GM23338 (cell line): Measurements from ENCODE around the gene FBL. TPM values are rescaled to one million over a fixed set of nuclear protein-coding genes. Genes with fewer than 3 reads are reported as not detected.

Experiments
- ATAC-seq: fragments of 200-7000 bp; cut with Tn5 transposase; 3 replicates; pipeline ENCODE4 v1.9.1; 2020
- DNase-seq: peaks from one replicate; pipeline ENCODE4 v3.0.0-alpha.2; 2015; ENCODE audit warnings: low spot score
- H2AFZ ChIP-seq: fragments of 200-600 bp; sonication (generic); 2 replicates; pipeline ENCODE4 v1.8.0; 2016; ENCODE audit warnings: antibody characterized with exemption, mild to moderate bottlenecking, moderate library complexity
- H3F3A ChIP-seq: fragments of 200-600 bp; sonication (generic); replicated peaks from 2 replicates; pipeline ENCODE4 v1.8.0; 2017; ENCODE audit warnings: antibody characterized with exemption, mixed run types, low read depth
- H3K27ac ChIP-seq: fragments of 200-600 bp; sonication (generic); 2 replicates; pipeline ENCODE4 v1.6.1; 2016; ENCODE audit warnings: low read depth
- H3K27me3 ChIP-seq: fragments of 200-600 bp; sonication (generic); 2 replicates; pipeline ENCODE4 v1.8.0; 2016; ENCODE audit warnings: mild to moderate bottlenecking, mixed run types, moderate library complexity; ENCODE audit not compliant: insufficient read depth
- H3K36me3 ChIP-seq: fragments of 200-600 bp; sonication (generic); 2 replicates; pipeline ENCODE4 v1.8.0; 2016; ENCODE audit warnings: mild to moderate bottlenecking; ENCODE audit not compliant: insufficient read depth
- H3K4me1 ChIP-seq: fragments of 200-600 bp; sonication (generic); 2 replicates; pipeline ENCODE4 v1.8.0; 2016; ENCODE audit warnings: mild to moderate bottlenecking, moderate library complexity; ENCODE audit not compliant: insufficient read depth
- H3K4me2 ChIP-seq: fragments of 200-600 bp; sonication (generic); 2 replicates; pipeline ENCODE4 v1.7.1; 2017; ENCODE audit warnings: mixed run types
- H3K4me3 ChIP-seq: fragments of 200-600 bp; sonication (generic); 2 replicates; pipeline ENCODE4 v1.6.1; 2016; ENCODE audit warnings: mixed run types
- H3K79me2 ChIP-seq: fragments of 200-600 bp; sonication (generic); replicated peaks from 2 replicates; pipeline ENCODE4 v1.8.0; 2017; ENCODE audit warnings: mild to moderate bottlenecking; ENCODE audit not compliant: insufficient read depth
- H3K9me2 ChIP-seq: fragments of 200-600 bp; sonication (generic); 2 replicates; pipeline ENCODE4 v1.8.0; 2017; ENCODE audit not compliant: insufficient read depth
- H4K20me1 ChIP-seq: fragments of 200-600 bp; sonication (generic); replicated peaks from 2 replicates; pipeline ENCODE4 v1.8.0; 2017; ENCODE audit warnings: mild to moderate bottlenecking; ENCODE audit not compliant: insufficient read depth
- H3K27ac Mint-ChIP-seq: 2 replicates; pipeline ENCODE4 v1.8.0; 2020; ENCODE audit warnings: inconsistent platforms, mild to moderate bottlenecking, moderate library complexity, mixed read lengths
- H3K27me3 Mint-ChIP-seq: 3 replicates; pipeline ENCODE4 v1.8.0; 2022; ENCODE audit warnings: low read depth, mild to moderate bottlenecking, moderate library complexity, mixed read lengths, inconsistent platforms; ENCODE audit not compliant: insufficient read depth, poor library complexity
- H3K36me3 Mint-ChIP-seq: 3 replicates; pipeline ENCODE4 v1.8.0; 2021; ENCODE audit warnings: low read depth, mild to moderate bottlenecking, inconsistent platforms, moderate library complexity, mixed read lengths
- H3K4me1 Mint-ChIP-seq: 3 replicates; pipeline ENCODE4 v1.8.0; 2020; ENCODE audit warnings: mild to moderate bottlenecking, inconsistent platforms, mixed read lengths
- H3K4me3 Mint-ChIP-seq: 3 replicates; pipeline ENCODE4 v1.8.0; 2021; ENCODE audit warnings: moderate library complexity, mild to moderate bottlenecking, inconsistent platforms, mixed read lengths
- H3K9me3 Mint-ChIP-seq: 3 replicates; pipeline ENCODE4 v1.8.0; 2020; ENCODE audit warnings: moderate library complexity, mild to moderate bottlenecking, inconsistent platforms, mixed read lengths
- NANOG ChIP-seq: IDR thresholded peaks from 2 replicates; pipeline ENCODE4 v1.6.1; 2016; ENCODE audit warnings: antibody characterized with exemption, borderline replicate concordance
- STAT1 ChIP-seq: IDR thresholded peaks from one replicate; pipeline ENCODE4 v1.6.1; 2016; ENCODE audit warnings: antibody characterized with exemption; ENCODE audit not compliant: unreplicated experiment
- ZNF331 ChIP-seq: fragments of 250-450 bp; sonication (Bioruptor Pico); IDR thresholded peaks from 2 replicates; pipeline ENCODE4 v1.5.0; 2020; ENCODE audit warnings: low read depth, mild to moderate bottlenecking, moderate library complexity
- polyA plus RNA-seq: library from polyadenylated mRNA; unstranded; fragments of >200 nt; fragmentation: Nextera tagmentation; extraction: Ambion mirVana; gene quantifications from 2 replicates; pipeline ENCODE4 v1.2.1, GENCODE V29; 2016
- total RNA-seq: library from RNA; depleted of rRNA; stranded (reverse); fragments of >200 nt; shearing (Covaris generic); gene quantifications from 2 replicates; pipeline ENCODE4 v1.2.3, GENCODE V29; 2014
- TF ChIP-seq, protein P1 (sequence below): fragments of 250-450 bp; sonication (Bioruptor Pico); IDR thresholded peaks from 2 replicates; pipeline ENCODE4 v1.5.0; 2020; ENCODE audit warnings: mild to moderate bottlenecking, moderate library complexity
- TF ChIP-seq, protein P2 (sequence below), 2 experiments: fragments of 200-600 bp in 1 of 2; sonication (generic) in 1 of 2; conservative IDR thresholded peaks; 2 replicates each; pipeline versions ENCODE4 v1.5.1 to v1.6.1; 2016 to 2017; ENCODE audit warnings: antibody characterized with exemption in 2 of 2, low read depth in 2 of 2, mild to moderate bottlenecking in 2 of 2, moderate library complexity in 1 of 2

Gene FBL
- total and polyA plus RNA-seq, 2 experiments from 2014 or later: 403 to 553 TPM

DNA sequence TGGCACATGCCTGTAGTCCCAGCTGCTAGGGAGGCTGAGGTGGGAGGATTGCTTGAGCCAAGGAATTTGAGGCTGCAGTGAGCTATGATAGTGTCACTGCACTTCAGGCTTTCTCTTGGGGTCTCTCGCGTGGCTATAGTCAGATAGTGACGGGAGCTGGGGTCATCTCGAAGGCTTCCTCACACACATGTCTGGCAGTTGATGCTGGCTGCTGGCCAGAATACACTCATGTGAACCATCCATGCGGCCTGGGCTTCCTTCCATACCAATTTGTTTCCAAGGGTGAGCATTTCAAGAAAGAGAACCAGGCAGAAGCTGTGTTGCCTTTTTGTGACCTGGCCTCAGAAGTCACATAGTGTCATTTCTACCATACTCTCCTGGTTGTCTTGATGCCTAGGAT, 41.1 kb downstream of the FBL start (continued):
- TF ChIP-seq, protein P1, sequence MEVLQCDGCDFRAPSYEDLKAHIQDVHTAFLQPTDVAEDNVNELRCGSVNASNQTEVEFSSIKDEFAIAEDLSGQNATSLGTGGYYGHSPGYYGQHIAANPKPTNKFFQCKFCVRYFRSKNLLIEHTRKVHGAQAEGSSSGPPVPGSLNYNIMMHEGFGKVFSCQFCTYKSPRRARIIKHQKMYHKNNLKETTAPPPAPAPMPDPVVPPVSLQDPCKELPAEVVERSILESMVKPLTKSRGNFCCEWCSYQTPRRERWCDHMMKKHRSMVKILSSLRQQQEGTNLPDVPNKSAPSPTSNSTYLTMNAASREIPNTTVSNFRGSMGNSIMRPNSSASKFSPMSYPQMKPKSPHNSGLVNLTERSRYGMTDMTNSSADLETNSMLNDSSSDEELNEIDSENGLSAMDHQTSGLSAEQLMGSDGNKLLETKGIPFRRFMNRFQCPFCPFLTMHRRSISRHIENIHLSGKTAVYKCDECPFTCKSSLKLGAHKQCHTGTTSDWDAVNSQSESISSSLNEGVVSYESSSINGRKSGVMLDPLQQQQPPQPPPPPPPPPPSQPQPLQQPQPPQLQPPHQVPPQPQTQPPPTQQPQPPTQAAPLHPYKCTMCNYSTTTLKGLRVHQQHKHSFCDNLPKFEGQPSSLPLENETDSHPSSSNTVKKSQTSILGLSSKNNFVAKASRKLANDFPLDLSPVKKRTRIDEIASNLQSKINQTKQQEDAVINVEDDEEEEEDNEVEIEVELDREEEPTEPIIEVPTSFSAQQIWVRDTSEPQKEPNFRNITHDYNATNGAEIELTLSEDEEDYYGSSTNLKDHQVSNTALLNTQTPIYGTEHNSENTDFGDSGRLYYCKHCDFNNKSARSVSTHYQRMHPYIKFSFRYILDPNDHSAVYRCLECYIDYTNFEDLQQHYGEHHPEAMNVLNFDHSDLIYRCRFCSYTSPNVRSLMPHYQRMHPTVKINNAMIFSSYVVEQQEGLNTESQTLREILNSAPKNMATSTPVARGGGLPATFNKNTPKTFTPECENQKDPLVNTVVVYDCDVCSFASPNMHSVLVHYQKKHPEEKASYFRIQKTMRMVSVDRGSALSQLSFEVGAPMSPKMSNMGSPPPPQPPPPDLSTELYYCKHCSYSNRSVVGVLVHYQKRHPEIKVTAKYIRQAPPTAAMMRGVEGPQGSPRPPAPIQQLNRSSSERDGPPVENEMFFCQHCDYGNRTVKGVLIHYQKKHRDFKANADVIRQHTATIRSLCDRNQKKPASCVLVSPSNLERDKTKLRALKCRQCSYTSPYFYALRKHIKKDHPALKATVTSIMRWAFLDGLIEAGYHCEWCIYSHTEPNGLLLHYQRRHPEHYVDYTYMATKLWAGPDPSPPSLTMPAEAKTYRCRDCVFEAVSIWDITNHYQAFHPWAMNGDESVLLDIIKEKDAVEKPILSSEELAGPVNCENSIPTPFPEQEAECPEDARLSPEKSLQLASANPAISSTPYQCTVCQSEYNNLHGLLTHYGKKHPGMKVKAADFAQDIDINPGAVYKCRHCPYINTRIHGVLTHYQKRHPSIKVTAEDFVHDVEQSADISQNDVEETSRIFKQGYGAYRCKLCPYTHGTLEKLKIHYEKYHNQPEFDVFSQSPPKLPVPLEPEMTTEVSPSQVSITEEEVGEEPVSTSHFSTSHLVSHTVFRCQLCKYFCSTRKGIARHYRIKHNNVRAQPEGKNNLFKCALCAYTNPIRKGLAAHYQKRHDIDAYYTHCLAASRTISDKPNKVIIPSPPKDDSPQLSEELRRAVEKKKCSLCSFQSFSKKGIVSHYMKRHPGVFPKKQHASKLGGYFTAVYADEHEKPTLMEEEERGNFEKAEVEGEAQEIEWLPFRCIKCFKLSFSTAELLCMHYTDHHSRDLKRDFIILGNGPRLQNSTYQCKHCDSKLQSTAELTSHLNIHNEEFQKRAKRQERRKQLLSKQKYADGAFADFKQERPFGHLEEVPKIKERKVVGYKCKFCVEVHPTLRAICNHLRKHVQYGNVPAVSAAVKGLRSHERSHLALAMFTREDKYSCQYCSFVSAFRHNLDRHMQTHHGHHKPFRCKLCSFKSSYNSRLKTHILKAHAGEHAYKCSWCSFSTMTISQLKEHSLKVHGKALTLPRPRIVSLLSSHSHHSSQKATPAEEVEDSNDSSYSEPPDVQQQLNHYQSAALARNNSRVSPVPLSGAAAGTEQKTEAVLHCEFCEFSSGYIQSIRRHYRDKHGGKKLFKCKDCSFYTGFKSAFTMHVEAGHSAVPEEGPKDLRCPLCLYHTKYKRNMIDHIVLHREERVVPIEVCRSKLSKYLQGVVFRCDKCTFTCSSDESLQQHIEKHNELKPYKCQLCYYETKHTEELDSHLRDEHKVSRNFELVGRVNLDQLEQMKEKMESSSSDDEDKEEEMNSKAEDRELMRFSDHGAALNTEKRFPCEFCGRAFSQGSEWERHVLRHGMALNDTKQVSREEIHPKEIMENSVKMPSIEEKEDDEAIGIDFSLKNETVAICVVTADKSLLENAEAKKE (CRISPR knock-in tag): no peak
- TF ChIP-seq NANOG (no peak), ZNF331 (CRISPR knock-in tag) (no peak)

DNA sequence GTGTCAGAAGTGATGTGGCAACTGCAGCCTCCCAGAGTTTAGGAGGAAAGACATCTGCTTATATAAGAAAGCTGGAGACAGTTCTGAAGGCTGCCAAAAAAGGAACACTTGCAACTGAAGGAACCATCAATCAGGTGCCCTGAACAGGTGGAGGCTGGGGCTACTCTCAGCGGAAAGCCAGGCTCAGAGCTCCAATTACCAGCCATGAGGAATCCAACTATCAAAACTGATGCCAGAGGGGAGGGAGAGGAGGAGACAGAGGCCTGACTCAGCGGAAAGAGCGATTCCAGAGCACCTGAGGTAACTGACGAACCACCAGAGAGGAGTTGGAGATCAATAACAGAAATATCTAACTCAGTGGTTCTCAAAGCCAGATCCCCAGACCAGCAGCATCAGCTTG, 43.2 kb downstream of the FBL start:
- Mint-ChIP-seq H3K27ac (peak overlapping the region; percentile 50), H3K27me3 (peaks cover 1% of the 10 kb centered on the region), H3K9me3 (no peaks in the 10 kb centered on the region), H3K4me3 (0 out of 3 replicates have a peak overlapping the region, but pooled peaks have one; percentile 29), H3K36me3 (no peaks in the 10 kb centered on the region), H3K4me1 (peaks cover 8% of the 10 kb centered on the region)
- no peaks in the 10 kb centered on the region for H3F3A ChIP-seq
- H3K4me3 ChIP-seq: no peak overlapping the region
- H2AFZ ChIP-seq: peak overlapping the region; percentile 96
- peak overlapping the region; percentile 36; the same call in 1 of the 2 replicates for H3K4me2 ChIP-seq
- no peak overlapping the region for H3K27ac ChIP-seq
- peak; percentile 91 for ATAC-seq
- peaks cover 9% of the 10 kb centered on the region; the same call in 1 of the 2 replicates for H3K4me1 ChIP-seq
- H3K27me3 ChIP-seq: no peaks in the 10 kb centered on the region
- H3K79me2 ChIP-seq: no peaks in the 10 kb centered on the region
- DNase-seq: peak; percentile 61
- no peaks in the 10 kb centered on the region for H4K20me1 ChIP-seq
- H3K9me2 ChIP-seq: no peaks in the 10 kb centered on the region
- no peaks in the 10 kb centered on the region for H3K36me3 ChIP-seq
- TF ChIP-seq, protein P2, sequence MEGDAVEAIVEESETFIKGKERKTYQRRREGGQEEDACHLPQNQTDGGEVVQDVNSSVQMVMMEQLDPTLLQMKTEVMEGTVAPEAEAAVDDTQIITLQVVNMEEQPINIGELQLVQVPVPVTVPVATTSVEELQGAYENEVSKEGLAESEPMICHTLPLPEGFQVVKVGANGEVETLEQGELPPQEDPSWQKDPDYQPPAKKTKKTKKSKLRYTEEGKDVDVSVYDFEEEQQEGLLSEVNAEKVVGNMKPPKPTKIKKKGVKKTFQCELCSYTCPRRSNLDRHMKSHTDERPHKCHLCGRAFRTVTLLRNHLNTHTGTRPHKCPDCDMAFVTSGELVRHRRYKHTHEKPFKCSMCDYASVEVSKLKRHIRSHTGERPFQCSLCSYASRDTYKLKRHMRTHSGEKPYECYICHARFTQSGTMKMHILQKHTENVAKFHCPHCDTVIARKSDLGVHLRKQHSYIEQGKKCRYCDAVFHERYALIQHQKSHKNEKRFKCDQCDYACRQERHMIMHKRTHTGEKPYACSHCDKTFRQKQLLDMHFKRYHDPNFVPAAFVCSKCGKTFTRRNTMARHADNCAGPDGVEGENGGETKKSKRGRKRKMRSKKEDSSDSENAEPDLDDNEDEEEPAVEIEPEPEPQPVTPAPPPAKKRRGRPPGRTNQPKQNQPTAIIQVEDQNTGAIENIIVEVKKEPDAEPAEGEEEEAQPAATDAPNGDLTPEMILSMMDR (conservative IDR thresholded peaks at IDR 0.05; ENCODE audit: low read depth in 2 of 2): no peak
- TF ChIP-seq, protein P1 (CRISPR knock-in tag): no peak
- TF ChIP-seq STAT1: no peak
